RCC 7860 (cell line): ENCODE results near the gene RINT1.

Experiments used
- DNase-seq: peaks from one replicate; pipeline ENCODE4 v3.0.0-alpha.2; 2015; ENCODE audit warnings: low spot score
- FAIRE-seq: peaks from 2 replicates; lab custom pipeline; 2012; peaks lifted over from hg19 to GRCh38; lab: Jason Lieb, UNC

RINT1 gene

GRCh38 chr7:105530546-105530945 is 1.5 kb upstream of the RINT1 start:
- DNase-seq, result no peak
- FAIRE-seq, result no peak

GRCh38 chr7:105532709-105533460 is 884 bp downstream of the RINT1 start:
- DNase-seq, result no peak
- FAIRE-seq, result no peak

GRCh38 chr7:105538339-105538738 is 6.3 kb downstream of the RINT1 start:
- DNase-seq, result no peak
- FAIRE-seq, result no peak

GRCh38 chr7:105559926-105560325 is 27.9 kb downstream of the RINT1 start:
- FAIRE-seq, result no peak

GRCh38 chr7:105565190-105565589 is 33.2 kb downstream of the RINT1 start:
- no peak for DNase-seq
- no peak for FAIRE-seq

More at GRCh38 chr7:105559926-105560325, 27.9 kb downstream of the RINT1 start:
- no peak for DNase-seq

GRCh38 chr7:105567024-105567423 is 35.0 kb downstream of the RINT1 start:
- no peak for FAIRE-seq

GRCh38 chr7:105567821-105568220 is 35.8 kb downstream of the RINT1 start:
- FAIRE-seq (no peak), DNase-seq (no peak)

More at GRCh38 chr7:105567024-105567423, 35.0 kb downstream of the RINT1 start:
- no peak for DNase-seq

- FAIRE-seq (no peak), DNase-seq (no peak)
Measured at GRCh38 chr7:105571891-105572290, 39.9 kb downstream of the RINT1 start.

GRCh38 chr7:105577251-105577650 is 45.2 kb downstream of the RINT1 start:
- DNase-seq (no peak), FAIRE-seq (no peak)

GRCh38 chr7:105578496-105578895 is 46.5 kb downstream of the RINT1 start:
- no peak for DNase-seq
- FAIRE-seq, result no peak

GRCh38 chr7:105580022-105580740 is 48.2 kb downstream of the RINT1 start:
- DNase-seq, result no peak
- no peak for FAIRE-seq

- DNase-seq (peak; percentile 50), FAIRE-seq (no peak)
Measured at GRCh38 chr7:105581066-105581811, 49.2 kb downstream of the RINT1 start, which contains the start of gene EFCAB10. Gene EFCAB10 (minus strand): TSS chr7:105581493. CDS start chr7:105581463, 30 bp downstream.

GRCh38 chr7:105583061-105583460 is 51.1 kb downstream of the RINT1 start:
- DNase-seq, result no peak
- no peak for FAIRE-seq

GRCh38 chr7:105584165-105584564 is 52.2 kb downstream of the RINT1 start:
- no peak for FAIRE-seq
- no peak for DNase-seq

- DNase-seq (no peak), FAIRE-seq (no peak)
Measured at GRCh38 chr7:105585850-105586500, 54.0 kb downstream of the RINT1 start.

- DNase-seq, result no peak
- FAIRE-seq, result no peak
Measured at GRCh38 chr7:105587909-105588635, 56.1 kb downstream of the RINT1 start.

GRCh38 chr7:105589356-105590077 is 57.5 kb downstream of the RINT1 start:
- DNase-seq (peak; percentile 76), FAIRE-seq (peak; percentile 71)

GRCh38 chr7:105590793-105591192 is 58.8 kb downstream of the RINT1 start:
- no peak for DNase-seq
- no peak for FAIRE-seq

- FAIRE-seq (no peak), DNase-seq (no peak)
Measured at GRCh38 chr7:105591522-105591921, 59.5 kb downstream of the RINT1 start.

- DNase-seq, result no peak
- FAIRE-seq, result no peak
Measured at GRCh38 chr7:105594034-105594433, 62.0 kb downstream of the RINT1 start.
